ENCODE data around the gene PRPF4.
A peak's percentile ranks its signal among the peaks of the same experiment; 100 is the strongest.

The PRPF4 gene

GRCh38 chr9:113310538-113310937 lies 35.1 kb downstream of the PRPF4 start:
- DNase-seq: no peak
- Mint-ChIP-seq H3K4me3 (no peak overlapping the region), H3K4me1 (no peaks in the 10 kb centered on the region), H3K9me3 (no peaks in the 10 kb centered on the region), H3K27me3 (peaks cover 14% of the 10 kb centered on the region), H3K36me3 (no peaks in the 10 kb centered on the region), H3K27ac (no peak overlapping the region)
- CTCF ChIA-PET: interaction anchor here (0.8 to 5.3 kb wide), 10 partner anchors 10 to 348 kb away, joined by 3 to 43 read pairs (median 4); partner anchors contain the start of genes ALAD and WDR31

GRCh38 chr9:113311961-113312360 lies 36.5 kb downstream of the PRPF4 start:
- H3K27ac Mint-ChIP-seq: no peak overlapping the region
- no peaks in the 10 kb centered on the region for H3K36me3 Mint-ChIP-seq
- H3K27me3 Mint-ChIP-seq: peaks cover 9% of the 10 kb centered on the region
- no peak overlapping the region for H3K4me3 Mint-ChIP-seq
- no peaks in the 10 kb centered on the region for H3K4me1 Mint-ChIP-seq
- no peak for DNase-seq
- CTCF ChIA-PET: interaction anchor here (0.6 to 5.3 kb wide), 10 partner anchors 8 to 343 kb away, joined by 3 to 43 read pairs (median 4); partner anchors contain the start of gene ALAD
- no peaks in the 10 kb centered on the region for H3K9me3 Mint-ChIP-seq

GRCh38 chr9:113313261-113313660 lies 37.8 kb downstream of the PRPF4 start:
- DNase-seq: no peak
- CTCF ChIA-PET: no interaction called here
- no peaks in the 10 kb centered on the region for H3K36me3 Mint-ChIP-seq
- H3K27ac Mint-ChIP-seq: no peak overlapping the region
- H3K27me3 Mint-ChIP-seq: peaks cover 5% of the 10 kb centered on the region
- H3K9me3 Mint-ChIP-seq: no peaks in the 10 kb centered on the region
- no peak overlapping the region for H3K4me3 Mint-ChIP-seq
- H3K4me1 Mint-ChIP-seq: no peaks in the 10 kb centered on the region

GRCh38 chr9:113315231-113315630 lies 39.8 kb downstream of the PRPF4 start:
- CTCF ChIA-PET: interaction anchor here (1.1 kb wide), 1 partner anchor 340 kb away, joined by 4 read pairs; no protein-coding TSS in a partner anchor
- no peak overlapping the region for H3K27ac Mint-ChIP-seq
- H3K4me1 Mint-ChIP-seq: no peaks in the 10 kb centered on the region
- no peak for DNase-seq
- H3K36me3 Mint-ChIP-seq: no peaks in the 10 kb centered on the region
- H3K9me3 Mint-ChIP-seq: no peaks in the 10 kb centered on the region
- no peak overlapping the region for H3K4me3 Mint-ChIP-seq
- H3K27me3 Mint-ChIP-seq: peaks cover 5% of the 10 kb centered on the region

GRCh38 chr9:113316030-113316429 lies 40.6 kb downstream of the PRPF4 start:
- Mint-ChIP-seq H3K36me3 (no peaks in the 10 kb centered on the region), H3K4me3 (no peak overlapping the region), H3K27me3 (peaks cover 7% of the 10 kb centered on the region), H3K27ac (no peak overlapping the region), H3K4me1 (no peaks in the 10 kb centered on the region), H3K9me3 (no peaks in the 10 kb centered on the region)
- CTCF ChIA-PET: interaction anchor here (1.1 kb wide), 1 partner anchor 340 kb away, joined by 4 read pairs; no protein-coding TSS in a partner anchor
- no peak for DNase-seq

- Mint-ChIP-seq H3K27me3 (peaks cover 11% of the 10 kb centered on the region), H3K9me3 (no peaks in the 10 kb centered on the region), H3K4me3 (no peak overlapping the region), H3K36me3 (no peaks in the 10 kb centered on the region), H3K4me1 (no peaks in the 10 kb centered on the region), H3K27ac (no peak overlapping the region)
- CTCF ChIA-PET: interaction anchor here (1.6 kb wide), 1 partner anchor 83 kb away, joined by 5 read pairs; the partner anchor contains the start of gene ALAD
- no peak for DNase-seq
These were observed 42.3 kb downstream of the PRPF4 start for GRCh38 chr9:113317777-113318176.

- no peak overlapping the region for H3K27ac Mint-ChIP-seq
- H3K4me3 Mint-ChIP-seq: no peak overlapping the region
- CTCF ChIA-PET: no interaction called here
- no peaks in the 10 kb centered on the region for H3K9me3 Mint-ChIP-seq
- no peaks in the 10 kb centered on the region for H3K4me1 Mint-ChIP-seq
- no peak for DNase-seq
- peaks cover 11% of the 10 kb centered on the region for H3K27me3 Mint-ChIP-seq
- no peaks in the 10 kb centered on the region for H3K36me3 Mint-ChIP-seq
These were observed 43.6 kb downstream of the PRPF4 start for GRCh38 chr9:113319054-113319453.

GRCh38 chr9:113320051-113320450 lies 44.6 kb downstream of the PRPF4 start:
- CTCF ChIA-PET: interaction anchor here (1.4 kb wide), 1 partner anchor 9 kb away, joined by 4 read pairs; no protein-coding TSS in a partner anchor
- H3K27ac Mint-ChIP-seq: no peak overlapping the region
- no peak overlapping the region for H3K4me3 Mint-ChIP-seq
- peaks cover 11% of the 10 kb centered on the region for H3K27me3 Mint-ChIP-seq
- H3K36me3 Mint-ChIP-seq: no peaks in the 10 kb centered on the region
- no peaks in the 10 kb centered on the region for H3K4me1 Mint-ChIP-seq
- DNase-seq: no peak
- no peaks in the 10 kb centered on the region for H3K9me3 Mint-ChIP-seq

GRCh38 chr9:113322671-113323070 lies 47.2 kb downstream of the PRPF4 start:
- CTCF ChIA-PET: no interaction called here
- no peak overlapping the region for H3K27ac Mint-ChIP-seq
- H3K4me3 Mint-ChIP-seq: no peak overlapping the region
- no peaks in the 10 kb centered on the region for H3K4me1 Mint-ChIP-seq
- no peaks in the 10 kb centered on the region for H3K36me3 Mint-ChIP-seq
- DNase-seq: no peak
- H3K27me3 Mint-ChIP-seq: peaks cover 10% of the 10 kb centered on the region
- no peaks in the 10 kb centered on the region for H3K9me3 Mint-ChIP-seq

GRCh38 chr9:113326230-113326629 lies 50.8 kb downstream of the PRPF4 start:
- H3K36me3 Mint-ChIP-seq: no peaks in the 10 kb centered on the region
- DNase-seq: no peak
- H3K4me1 Mint-ChIP-seq: no peaks in the 10 kb centered on the region
- peaks cover 6% of the 10 kb centered on the region for H3K27me3 Mint-ChIP-seq
- no peak overlapping the region for H3K27ac Mint-ChIP-seq
- H3K9me3 Mint-ChIP-seq: no peaks in the 10 kb centered on the region
- CTCF ChIA-PET: no interaction called here
- H3K4me3 Mint-ChIP-seq: no peak overlapping the region

- no peaks in the 10 kb centered on the region for H3K36me3 Mint-ChIP-seq
- DNase-seq: no peak
- H3K4me3 Mint-ChIP-seq: no peak overlapping the region
- peaks cover 4% of the 10 kb centered on the region for H3K27me3 Mint-ChIP-seq
- no peaks in the 10 kb centered on the region for H3K9me3 Mint-ChIP-seq
- H3K4me1 Mint-ChIP-seq: no peaks in the 10 kb centered on the region
- CTCF ChIA-PET: no interaction called here
- no peak overlapping the region for H3K27ac Mint-ChIP-seq
These were observed 52.8 kb downstream of the PRPF4 start for GRCh38 chr9:113328045-113328782.

GRCh38 chr9:113331780-113332179 lies 56.3 kb downstream of the PRPF4 start:
- no peaks in the 10 kb centered on the region for H3K36me3 Mint-ChIP-seq
- H3K4me1 Mint-ChIP-seq: peaks cover 13% of the 10 kb centered on the region
- no peak for DNase-seq
- no peak overlapping the region for H3K27ac Mint-ChIP-seq
- H3K4me3 Mint-ChIP-seq: no peak overlapping the region
- H3K27me3 Mint-ChIP-seq: no peaks in the 10 kb centered on the region
- CTCF ChIA-PET: no interaction called here
- H3K9me3 Mint-ChIP-seq: no peaks in the 10 kb centered on the region

DNA sequence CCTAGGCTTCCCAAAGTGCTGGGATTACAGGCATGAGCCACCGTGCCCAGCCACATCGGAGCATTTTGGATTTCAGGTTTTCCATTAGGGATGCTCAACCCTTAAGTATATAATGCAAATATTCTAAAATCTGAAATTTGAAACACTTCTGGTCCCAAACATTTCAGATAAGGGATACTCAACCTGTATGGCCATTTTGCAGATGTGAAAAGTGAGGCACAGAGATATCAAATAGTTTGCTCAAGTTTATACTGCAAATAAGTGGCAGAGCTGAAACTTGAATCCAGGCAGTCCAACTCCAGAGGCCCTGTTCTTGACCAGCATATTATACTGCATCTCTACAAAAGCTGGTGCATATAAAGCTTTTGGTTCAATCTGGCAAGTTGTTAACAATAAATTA lies 62.3 kb downstream of the PRPF4 start:
- CTCF ChIA-PET: interaction anchor here (3.3 kb wide), 1 partner anchor 13 kb away, joined by 15 read pairs; the partner anchor contains the start of gene BSPRY
- Mint-ChIP-seq H3K4me3 (no peak overlapping the region), H3K9me3 (no peaks in the 10 kb centered on the region), H3K36me3 (no peaks in the 10 kb centered on the region), H3K4me1 (peaks cover 37% of the 10 kb centered on the region), H3K27me3 (peaks cover 14% of the 10 kb centered on the region), H3K27ac (no peak overlapping the region)
- no peak for DNase-seq

DNA sequence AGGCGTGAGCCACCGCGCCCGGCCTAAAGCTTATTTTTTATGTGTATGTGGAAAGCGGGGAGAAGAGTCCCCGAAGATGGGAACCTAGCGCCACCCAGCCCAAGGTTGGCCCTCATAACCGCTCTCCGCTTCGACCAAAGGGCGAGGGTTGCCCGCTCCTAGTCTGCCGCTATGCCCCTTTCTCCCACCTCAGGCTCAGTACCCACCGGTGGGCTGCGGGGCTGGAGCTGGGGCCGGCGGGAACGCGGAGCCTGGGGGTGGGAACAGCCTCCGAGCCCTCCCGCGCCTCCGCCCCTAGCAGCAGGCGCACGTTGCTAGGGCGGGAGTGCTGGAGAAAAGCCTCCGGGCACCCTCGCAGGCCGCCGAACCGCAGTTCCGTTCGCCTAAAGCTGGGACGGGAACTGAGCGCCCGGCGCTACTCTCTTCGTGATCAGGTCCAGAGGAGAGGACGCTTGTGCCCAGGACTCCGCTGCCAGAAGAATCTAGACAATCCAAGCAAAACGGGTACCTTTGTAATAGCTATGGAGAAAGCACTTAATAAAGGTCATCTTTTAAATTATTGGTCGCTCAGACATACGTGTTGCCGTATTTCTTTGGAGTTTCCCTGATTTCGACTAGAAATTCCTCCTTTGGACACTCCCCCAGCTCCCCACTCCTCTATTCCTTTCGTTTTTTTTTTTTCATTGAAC lies 64.7 kb downstream of the PRPF4 start, which contains the start of gene WDR31:
Gene WDR31, minus strand, starts transcription at position 265 of the 689 bp plus-strand sequence. CDS start 8,253 bp downstream, outside the sequence.
- CTCF ChIA-PET: interaction anchor here (0.7 to 3.3 kb wide), 6 partner anchors 10 to 1007 kb away, joined by 3 to 15 read pairs (median 4); partner anchors contain the start of genes ALAD and BSPRY
- Mint-ChIP-seq H3K9me3 (no peaks in the 10 kb centered on the region), H3K36me3 (no peaks in the 10 kb centered on the region), H3K27me3 (peaks cover 14% of the 10 kb centered on the region), H3K4me1 (peaks cover 36% of the 10 kb centered on the region), H3K4me3 (peak within 1 kb of the TSS; percentile 77), H3K27ac (no peak within 1 kb of the TSS)
- DNase-seq: peak; percentile 84
